KBM-7 (cell line): ENCODE results near the gene FBXW12.

Source experiments
- DNase-seq: peaks from one replicate; pipeline ENCODE4 v3.0.0-alpha.2; 2015
- in situ Hi-C: fragments of 300-500 bp; cut with MboI; formaldehyde crosslinking; loops from 2 replicates; pipeline ENCODE4 v1.14.3; 2020; ENCODE audit warnings: low sequenced_read_pairs, low pct_unique_long_range_greater_than_20kb, mixed read lengths

Gene FBXW12

GRCh38 chr3:48405971-48406370 is 34.0 kb downstream of the FBXW12 start:
- in situ Hi-C loops = no loop called here
- DNase-seq = no peak

- no peak for DNase-seq
These were observed 34.7 kb downstream of the FBXW12 start for GRCh38 chr3:48406443-48407431.

GRCh38 chr3:48407542-48408099 is 35.6 kb downstream of the FBXW12 start:
- in situ Hi-C loops = no loop called here
- no peak for DNase-seq

More at GRCh38 chr3:48406443-48407431, 34.7 kb downstream of the FBXW12 start:
- in situ Hi-C loops = no loop called here

- DNase-seq = peak; percentile 21
- in situ Hi-C loops = no loop called here
These were observed 36.8 kb downstream of the FBXW12 start for GRCh38 chr3:48408823-48409281.

- no peak for DNase-seq
- in situ Hi-C loops = no loop called here
These were observed 37.5 kb downstream of the FBXW12 start for GRCh38 chr3:48409291-48410201.

GRCh38 chr3:48410205-48411040 is 38.4 kb downstream of the FBXW12 start:
- in situ Hi-C loops = no loop called here
- DNase-seq = no peak

- in situ Hi-C loops = no loop called here
- no peak for DNase-seq
These were observed 39.1 kb downstream of the FBXW12 start for GRCh38 chr3:48411041-48411588.

GRCh38 chr3:48411606-48412374 is 39.8 kb downstream of the FBXW12 start:
- no peak for DNase-seq
- in situ Hi-C loops = no loop called here

GRCh38 chr3:48412375-48413001 is 40.5 kb downstream of the FBXW12 start:
- DNase-seq = no peak
- in situ Hi-C loops = no loop called here

- DNase-seq = no peak
- in situ Hi-C loops = no loop called here
These were observed 41.1 kb downstream of the FBXW12 start for GRCh38 chr3:48413086-48413485.

- no peak for DNase-seq
- in situ Hi-C loops = no loop called here
These were observed 41.6 kb downstream of the FBXW12 start for GRCh38 chr3:48413611-48414010.

- DNase-seq = no peak
- in situ Hi-C loops = no loop called here
These were observed 42.6 kb downstream of the FBXW12 start for GRCh38 chr3:48414376-48415250.

- no peak for DNase-seq
- in situ Hi-C loops = no loop called here
These were observed 43.4 kb downstream of the FBXW12 start for GRCh38 chr3:48415251-48415953.

- in situ Hi-C loops = no loop called here
- DNase-seq = no peak
These were observed 44.1 kb downstream of the FBXW12 start for GRCh38 chr3:48416091-48416505.

GRCh38 chr3:48416546-48416945 is 44.5 kb downstream of the FBXW12 start:
- in situ Hi-C loops = no loop called here

More at GRCh38 chr3:48416546-48416945, 44.5 kb downstream of the FBXW12 start:
- no peak for DNase-seq
